ENCODE measurements around the gene DDX39A.

Gene DDX39A

GRCh38 chr19:14361824-14362223 lies 57.3 kb downstream of the DDX39A start:
- DNase-seq, result no peak

Data from NCI-H2171 (cell line).